HG03521 (cell line): Measurements from ENCODE around the gene RBM20.

Source experiments
- ATAC-seq: cut with Tn5 transposase; IDR thresholded peaks from one replicate; pipeline ENCODE4 v1.9.1; 2021; ENCODE audit warnings: mild to moderate bottlenecking, moderate library complexity; ENCODE audit not compliant: unreplicated experiment

RBM20 gene

DNA sequence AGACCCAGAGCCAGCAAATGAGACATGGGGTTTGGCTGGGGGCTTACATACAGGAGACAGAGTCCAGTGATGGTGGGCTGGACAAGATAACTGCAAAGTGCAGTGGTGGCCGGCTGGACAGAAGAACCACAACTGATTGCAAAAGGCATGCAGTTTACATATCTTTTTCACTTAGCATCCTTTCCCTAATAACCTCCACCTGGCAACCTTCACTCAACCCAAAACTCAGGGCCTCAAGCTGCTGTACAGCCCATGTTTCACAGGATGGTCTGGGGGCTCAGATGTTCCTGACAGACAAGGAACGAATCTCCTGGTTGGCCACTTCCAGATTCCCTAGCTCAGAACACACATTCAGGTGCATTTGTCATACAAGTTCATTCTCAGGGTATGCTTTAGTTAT is 219.8 kb downstream of the RBM20 start:
- no peak for ATAC-seq

DNA sequence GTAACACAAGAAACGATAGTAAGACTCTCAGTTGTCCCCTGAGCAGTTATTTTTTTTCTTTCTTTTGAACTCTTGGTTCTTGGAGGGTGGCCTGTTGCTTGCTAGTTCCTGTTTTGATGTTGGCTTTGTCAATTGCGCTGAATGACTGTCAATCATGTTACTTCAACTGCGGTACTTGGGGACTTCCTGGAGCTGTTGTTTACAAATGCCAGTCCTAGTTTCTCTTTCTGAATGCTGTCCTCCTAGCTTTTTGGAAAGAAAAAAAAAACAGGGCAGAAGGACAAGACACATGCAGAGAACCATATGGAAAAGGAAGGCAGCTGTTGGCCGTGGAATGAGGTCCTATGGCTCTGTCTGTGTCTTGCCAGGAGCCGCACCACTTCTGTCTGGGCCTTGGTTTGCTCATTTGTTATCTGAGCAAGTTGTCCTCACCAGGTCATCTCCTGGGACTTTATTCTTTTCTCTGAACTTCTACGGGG is 220.6 kb downstream of the RBM20 start:
- peak; percentile 57 for ATAC-seq

DNA sequence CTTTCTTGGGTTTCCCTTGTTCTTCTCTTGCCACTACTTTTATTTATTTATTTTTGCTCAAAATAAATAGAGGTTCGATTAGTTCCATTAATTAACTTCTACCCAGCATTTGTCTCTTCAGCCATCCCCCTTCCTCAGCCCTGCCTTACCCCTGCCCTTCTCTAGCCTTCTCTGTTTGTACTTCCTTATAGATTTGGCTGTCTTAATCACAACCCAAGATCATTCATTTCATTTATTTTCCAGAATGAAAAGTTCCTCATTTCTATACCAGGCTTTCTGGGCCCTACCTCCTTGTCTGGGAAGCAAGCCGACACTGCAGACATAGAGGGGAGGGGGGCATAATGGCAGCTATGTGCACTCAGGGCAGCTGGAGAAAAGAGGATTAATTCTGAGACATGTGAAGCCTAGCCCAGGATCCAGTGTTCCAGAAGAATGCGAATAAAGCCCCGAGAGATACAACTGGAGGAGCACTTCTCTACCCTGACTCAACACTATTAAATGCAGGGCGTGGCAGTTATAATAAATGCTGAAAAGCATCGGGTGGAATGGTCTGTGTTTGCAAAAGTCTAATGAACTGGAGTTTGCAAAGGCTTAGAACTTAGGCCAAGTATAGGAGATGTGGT is 221.2 kb downstream of the RBM20 start:
- ATAC-seq = no peak

DNA sequence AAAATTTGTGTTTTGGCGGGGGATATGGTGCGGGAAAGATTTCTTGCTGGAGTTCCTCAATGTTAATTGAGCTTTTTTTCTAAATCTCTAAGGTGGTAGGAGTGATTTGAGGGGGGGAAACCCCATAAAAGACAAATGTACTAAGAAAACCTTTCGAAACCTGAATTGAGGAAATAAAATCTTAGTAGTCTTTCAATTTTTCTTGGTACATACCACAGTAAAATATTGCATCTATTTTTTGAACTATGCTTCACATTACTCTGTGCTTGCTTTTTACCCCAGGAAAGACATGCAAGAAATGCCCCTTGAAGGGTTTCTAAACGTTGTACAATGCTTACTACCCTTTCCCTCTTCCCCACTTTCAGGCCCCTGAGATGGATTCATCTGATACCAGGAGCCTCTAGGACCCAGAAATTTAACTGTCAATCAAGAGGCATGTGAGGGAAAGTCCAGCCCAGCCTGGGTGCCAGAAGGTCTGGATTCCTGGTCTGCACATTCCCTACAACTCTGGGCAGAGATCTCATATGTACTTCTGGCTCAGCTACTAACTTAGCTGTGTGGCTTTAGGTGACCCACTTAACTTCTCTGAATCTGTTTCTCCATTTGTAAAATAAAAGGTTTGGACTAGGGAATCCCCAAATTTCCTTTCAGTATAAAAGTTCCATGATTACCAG is 221.8 kb downstream of the RBM20 start:
- ATAC-seq = no peak

DNA sequence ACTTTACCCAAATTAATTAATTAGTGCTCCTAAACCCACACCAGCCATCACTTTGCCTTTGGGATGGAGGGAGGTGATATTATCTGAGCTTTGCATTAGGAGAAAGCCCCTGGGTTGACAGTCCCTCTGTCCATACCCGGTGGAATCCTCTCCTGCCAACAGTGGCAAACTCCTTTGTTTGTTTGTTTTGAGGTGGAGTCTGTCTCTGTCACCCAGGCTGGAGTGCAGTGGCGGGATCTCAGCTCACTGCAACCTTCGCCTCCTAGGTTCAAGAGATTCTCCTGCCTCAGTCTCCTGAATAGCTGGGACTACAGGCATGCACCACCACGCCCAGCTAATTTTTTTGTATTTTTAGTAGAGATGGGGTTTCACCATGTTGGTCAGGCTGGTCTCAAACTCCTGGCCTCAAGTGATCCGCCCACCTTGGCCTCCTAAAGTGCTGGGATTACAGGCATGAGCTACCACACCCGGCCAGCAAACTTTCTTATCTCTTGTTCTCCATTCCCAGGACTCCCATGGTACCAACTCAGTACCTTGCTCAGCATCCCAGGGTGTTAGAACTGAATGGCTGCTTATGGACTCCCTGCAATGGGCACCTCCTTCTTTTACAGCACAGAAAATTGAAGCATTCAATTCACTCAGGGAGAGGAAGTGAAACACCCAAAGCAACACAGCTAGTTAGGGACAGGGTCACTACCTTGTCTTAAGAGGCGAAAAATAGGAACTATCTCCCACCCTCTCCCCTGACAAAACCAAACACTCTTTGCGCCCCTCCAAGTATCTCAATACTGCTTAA is 223.1 kb downstream of the RBM20 start:
- ATAC-seq = peak; percentile 26

DNA sequence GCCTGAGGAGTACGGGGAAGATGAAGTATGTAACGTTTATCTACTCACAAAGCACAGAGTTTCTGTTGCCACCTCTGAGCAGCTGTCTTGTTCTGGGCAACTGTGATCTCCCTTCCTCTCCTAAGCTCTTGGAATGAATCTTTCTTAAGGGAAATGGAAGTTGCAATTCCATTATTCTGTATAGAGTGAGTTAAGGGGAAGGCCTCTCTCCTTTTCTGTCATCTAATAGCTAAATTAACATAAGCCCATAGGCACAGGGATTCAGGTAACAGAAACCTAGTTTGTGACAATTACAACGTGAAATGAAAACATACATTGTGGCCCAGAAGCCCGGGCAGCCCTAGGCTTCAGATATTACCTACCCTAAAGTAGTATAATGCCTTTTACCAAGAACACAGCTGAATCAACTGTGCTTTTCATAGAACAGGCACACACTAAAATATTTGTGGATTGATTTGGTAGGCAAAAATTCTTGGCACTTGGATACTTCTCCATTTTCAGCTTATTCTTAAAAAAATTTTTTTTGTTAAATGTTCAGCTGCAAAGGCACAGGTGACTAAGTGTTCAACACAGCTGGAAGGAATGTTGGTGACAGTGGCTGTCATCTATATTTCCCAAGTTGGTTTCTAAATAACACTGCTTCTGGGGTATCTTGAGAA is 223.8 kb downstream of the RBM20 start:
- no peak for ATAC-seq

DNA sequence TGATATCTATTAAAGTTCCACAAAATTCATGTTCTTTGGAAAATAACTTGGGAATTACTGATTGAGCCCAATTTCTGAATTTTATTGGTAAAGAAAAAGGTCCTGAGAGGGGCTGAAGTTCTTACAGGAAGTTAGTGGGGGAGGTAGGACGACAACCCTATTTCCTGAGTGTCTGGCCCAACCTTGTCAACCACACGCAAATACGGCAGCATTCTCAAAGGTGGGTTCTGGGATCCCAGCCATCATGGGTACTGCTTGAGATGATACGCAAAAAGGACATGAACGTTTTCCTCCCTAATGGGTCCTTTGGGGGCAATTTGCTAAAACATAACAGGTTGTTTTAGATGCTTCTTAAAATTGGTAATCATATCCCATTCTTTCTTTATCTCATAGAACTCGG is 224.8 kb downstream of the RBM20 start:
- ATAC-seq = no peak

DNA sequence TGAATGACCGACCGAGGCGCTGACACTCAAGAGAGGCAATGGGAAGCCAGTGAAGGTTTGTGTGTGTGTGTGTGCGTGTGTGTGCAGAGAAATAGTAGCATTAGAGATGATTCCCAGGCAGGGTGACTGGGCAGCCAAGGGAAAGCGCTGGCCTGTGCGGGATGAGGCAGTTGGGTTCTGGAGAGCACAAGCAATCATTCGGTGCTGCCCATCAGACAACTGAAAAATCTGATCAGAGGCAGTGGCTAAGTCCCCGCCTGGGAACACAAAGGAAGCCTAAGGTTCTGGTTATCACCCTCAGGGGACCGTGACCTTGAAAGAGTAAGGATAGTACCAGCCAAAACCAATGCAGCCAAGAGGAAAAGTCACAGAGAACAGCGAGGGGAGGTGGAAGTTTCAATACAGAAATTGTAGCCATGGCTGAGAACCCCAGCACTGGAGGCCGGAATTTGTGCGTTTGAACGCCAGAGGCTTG is 226.7 kb downstream of the RBM20 start:
- no peak for ATAC-seq

DNA sequence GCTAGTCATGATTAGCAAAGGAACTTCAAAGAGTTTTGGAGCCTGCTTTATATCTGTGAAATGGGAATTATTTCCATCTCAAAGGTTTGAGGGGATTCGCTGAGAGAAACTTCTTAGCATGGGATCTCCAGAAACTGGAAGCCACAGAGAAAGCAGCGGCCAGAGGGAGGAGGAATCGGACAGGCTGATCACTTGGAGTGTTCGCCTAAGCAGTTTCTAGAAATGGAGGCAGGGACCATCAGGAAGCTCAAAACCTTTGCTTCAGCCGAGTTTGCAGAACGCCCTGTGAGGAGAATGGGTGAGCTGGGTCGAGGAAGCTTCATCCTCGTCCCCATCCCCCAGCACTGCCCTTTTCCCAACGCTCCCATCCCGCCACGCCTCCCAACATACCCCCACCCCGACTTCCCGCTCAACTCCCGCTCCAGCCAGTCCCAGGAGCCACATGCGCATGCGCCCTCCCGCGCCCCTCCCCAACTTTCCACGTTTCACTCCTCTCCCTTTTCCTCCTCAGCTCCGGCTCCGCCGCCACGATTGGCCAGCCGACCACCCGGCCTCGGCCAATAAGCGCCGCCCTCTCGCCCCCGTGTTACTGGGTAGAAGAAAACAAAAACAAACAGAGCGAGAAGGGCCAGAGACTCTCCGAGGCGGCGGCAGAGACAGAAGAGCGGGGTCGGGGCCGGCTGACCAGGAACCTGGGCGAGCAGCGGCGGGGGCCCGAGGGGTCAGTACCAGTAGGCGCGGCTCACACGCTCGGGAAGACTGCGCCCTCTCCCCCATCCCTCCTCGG is 227.4 kb downstream of the RBM20 start, which contains the start of gene PDCD4:
TSS of gene PDCD4 (plus strand) at position 631 of the 787 bp plus-strand sequence. CDS start 4,100 bp downstream, outside the sequence.
- ATAC-seq = peak; percentile 79

DNA sequence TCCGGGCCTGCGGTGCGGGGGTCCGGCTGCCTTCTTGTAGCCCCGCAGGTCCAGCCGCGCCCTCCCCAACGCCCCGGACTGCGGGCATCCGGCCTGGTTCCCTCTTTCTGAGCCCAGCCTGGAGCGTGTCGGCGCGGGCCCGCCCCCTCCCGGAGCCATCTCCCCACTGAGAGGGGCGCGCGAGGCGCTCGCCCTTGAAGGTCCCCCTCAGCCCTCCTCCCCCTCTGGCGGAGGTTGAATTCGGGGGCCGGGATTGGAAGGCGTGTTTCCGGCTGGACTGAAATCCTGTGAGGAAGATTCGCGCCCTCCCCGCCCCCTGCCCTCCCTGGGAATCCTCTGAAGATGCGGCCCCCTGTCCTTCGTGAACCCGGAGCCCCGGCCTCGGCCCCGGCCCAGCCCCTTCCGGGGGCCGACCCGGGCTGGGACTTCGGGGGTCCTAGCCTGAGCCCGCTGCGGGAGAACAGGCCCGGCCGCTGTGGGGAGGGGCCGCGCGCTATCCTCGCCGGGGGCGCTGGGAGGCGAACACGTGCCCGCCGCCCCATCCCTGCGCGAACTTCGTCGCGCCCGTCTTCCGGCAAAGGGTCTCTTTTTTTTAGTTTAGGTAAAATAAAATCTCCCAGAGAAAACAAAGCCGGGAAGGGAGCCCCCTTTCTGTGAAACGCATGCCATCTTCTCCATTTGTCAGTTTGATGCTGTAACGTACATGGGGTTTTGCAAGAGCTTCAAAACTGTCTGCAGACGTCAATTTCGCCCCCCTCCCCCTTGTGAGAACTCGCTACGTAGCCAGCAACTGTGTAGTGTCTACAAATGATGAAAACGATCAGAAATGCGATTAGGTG is 228.2 kb downstream of the RBM20 start:
- peak; percentile 43 for ATAC-seq

DNA sequence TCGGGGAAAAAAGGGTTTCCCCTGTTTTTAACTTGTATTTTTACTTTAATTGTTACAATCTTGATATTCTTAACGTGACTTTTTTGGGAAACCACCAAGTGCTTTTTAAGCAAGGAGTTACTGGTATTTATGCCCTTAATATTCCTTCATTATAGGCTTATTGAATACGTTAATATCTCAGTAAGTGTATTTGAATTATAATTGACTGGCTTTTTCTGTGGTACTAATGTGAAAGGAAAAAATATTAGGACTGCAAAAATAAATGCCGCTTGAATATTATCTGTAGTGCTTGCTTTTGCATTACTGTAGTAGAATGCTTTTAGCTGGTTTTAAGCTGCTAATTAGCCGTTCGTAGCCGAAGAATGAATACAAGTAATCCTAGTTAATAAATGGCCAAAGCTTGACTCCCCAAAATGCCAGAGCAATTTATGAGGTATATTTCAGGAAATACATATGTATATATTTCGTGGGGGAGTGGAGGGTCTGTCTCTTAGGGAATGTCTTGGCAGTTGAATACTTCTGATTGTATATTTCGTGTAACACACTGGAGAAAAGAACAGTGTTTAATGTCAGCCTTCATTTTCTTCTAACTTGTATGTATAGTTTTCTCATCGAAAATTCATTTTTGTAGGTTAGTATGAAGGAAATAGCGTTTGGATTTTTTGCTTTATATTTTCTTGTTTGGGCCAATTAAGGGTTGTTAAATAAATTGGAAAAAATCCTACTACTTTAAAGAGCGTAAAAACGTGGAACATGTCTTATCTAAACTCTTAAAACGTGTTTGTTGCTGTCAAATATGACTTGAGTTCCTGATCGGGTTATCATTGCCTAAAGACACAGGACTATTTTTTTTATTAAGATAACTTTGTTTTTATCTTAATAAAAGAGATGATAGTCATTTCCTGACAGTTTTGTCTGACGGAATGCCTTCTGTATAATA is 229.1 kb downstream of the RBM20 start:
- ATAC-seq = no peak

DNA sequence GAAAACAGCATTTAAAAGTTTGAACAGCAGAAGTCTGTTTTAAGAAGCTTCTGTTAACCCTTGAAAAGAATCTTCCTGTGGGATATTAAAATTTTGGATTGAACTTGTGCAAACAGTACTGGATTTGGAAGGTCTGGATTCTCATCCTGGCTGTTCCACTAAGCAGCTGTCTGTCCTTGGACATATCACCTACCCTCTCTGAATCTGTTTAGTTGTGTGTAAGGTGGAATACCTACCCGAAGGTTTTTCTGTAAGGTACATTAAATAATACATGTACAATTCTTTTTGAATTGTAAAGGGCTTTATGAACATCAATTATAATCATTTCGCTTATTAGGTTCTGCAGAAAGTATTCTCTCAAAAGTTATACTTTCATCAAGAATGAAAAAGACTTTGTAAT is 229.8 kb downstream of the RBM20 start:
- no peak for ATAC-seq

DNA sequence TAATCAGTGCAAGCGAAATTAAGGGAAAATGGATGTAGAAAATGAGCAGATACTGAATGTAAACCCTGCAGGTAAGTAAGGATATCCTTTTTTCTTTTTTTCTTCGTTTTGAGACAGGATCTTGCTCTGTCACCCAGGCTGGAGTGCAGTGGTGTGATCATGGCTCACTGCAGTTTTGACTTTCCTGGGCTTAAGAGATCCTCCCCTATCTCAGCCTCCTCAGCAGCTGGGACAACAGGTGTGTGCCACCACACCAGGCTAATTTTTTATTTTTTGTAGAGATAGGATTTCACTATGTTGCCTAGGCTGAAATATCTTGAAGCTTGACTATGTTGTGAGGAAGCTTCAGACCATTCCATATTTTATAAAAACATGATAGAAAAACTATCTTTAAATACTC is 231.9 kb downstream of the RBM20 start:
- no peak for ATAC-seq

DNA sequence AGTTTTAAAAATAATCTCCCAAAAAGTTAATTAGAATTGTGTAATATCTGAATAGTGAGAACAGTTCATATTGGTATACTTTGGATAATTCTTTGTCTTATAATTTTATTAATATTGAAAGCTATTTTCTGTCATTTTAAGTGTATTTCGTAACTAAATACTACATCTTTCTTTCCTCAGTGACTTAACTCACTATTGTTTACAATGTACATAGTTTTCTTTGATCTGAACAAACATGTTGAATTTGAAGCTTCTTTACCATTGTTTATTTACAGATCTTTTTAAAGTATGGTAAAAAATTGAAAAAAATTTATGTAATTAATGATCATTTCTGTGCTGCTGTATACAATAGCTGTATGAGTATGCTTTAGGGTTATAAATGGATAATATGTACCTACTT is 232.7 kb downstream of the RBM20 start:
- ATAC-seq = no peak

DNA sequence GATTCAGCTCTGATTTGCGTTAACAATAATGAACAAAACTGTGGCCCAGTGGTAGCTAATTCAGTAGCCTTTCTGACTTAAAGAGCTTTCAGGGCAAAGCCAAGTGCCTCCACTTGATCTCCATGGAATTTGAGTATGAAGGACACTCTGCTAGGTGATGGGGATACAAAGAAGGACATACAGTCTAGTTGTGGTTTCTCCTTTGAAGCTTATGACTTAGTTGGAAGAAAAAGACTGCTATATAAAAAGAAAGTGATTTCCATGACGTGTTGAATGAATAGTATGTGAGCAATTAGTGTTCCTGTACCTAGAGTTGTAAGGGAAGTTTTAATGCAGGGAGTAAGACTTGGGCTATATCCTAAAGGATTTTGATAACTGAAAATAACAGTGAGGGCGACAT is 235.9 kb downstream of the RBM20 start:
- ATAC-seq = no peak

DNA sequence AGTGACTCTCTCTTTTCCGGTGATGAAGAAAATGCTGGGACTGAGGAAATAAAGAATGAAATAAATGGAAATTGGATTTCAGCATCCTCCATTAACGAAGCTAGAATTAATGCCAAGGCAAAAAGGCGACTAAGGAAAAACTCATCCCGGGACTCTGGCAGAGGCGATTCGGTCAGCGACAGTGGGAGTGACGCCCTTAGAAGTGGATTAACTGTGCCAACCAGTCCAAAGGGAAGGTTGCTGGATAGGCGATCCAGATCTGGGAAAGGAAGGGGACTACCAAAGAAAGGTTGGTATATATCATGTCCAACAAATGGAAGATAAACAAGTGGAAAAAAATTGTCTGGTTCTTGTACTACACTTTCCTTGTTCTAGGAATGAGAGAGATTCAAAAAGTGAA is 237.1 kb downstream of the RBM20 start:
- no peak for ATAC-seq

DNA sequence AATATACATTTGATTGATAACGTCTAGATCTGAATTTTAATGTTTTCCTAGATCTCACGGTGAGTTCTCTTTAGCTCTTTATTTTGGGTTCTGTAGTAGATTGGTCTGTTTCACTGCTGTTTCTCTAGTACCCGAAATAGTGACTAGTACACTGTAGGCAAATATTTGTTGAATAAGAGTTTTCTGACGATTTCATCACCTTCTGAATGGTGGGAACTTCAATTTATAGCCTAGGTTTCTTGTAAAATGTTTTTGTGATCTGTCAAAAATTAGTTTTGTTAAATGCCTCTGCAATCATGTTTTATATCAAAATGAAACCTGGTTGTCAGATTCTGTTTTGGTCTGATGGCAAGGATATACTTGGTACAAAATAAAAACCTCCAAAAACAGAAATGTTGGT is 237.8 kb downstream of the RBM20 start:
- no peak for ATAC-seq

DNA sequence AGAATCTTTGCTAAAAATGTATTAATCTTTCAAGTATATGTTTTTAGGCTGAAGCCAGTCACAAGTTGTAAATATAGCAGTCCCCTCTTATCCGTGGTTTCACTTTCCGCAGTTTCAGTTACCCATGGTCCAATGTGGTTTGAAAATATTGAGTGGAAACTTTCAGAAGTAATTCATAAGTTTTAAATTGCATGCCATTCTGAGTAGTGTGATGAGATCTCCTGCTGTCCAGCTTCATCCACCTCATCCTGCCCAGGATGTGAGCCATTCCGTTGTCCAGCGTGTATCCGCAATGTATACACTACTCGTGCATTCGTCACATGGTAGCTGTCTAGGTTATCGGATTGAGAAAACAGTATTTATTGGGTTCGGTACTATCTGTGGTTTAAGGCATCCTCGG is 239.8 kb downstream of the RBM20 start:
- ATAC-seq = no peak
